Suppressor macrophage treated with lipopolysaccharide for 1 hour (primary cell): ENCODE results near the gene ATP4B.
A peak's percentile ranks its signal among the peaks of the same experiment; 100 is the strongest.

Experiments
- DNase-seq, 3 donors: peaks; one replicate each; pipeline ENCODE4 v3.0.0-alpha.2; 2020 to 2022

Gene ATP4B

DNA sequence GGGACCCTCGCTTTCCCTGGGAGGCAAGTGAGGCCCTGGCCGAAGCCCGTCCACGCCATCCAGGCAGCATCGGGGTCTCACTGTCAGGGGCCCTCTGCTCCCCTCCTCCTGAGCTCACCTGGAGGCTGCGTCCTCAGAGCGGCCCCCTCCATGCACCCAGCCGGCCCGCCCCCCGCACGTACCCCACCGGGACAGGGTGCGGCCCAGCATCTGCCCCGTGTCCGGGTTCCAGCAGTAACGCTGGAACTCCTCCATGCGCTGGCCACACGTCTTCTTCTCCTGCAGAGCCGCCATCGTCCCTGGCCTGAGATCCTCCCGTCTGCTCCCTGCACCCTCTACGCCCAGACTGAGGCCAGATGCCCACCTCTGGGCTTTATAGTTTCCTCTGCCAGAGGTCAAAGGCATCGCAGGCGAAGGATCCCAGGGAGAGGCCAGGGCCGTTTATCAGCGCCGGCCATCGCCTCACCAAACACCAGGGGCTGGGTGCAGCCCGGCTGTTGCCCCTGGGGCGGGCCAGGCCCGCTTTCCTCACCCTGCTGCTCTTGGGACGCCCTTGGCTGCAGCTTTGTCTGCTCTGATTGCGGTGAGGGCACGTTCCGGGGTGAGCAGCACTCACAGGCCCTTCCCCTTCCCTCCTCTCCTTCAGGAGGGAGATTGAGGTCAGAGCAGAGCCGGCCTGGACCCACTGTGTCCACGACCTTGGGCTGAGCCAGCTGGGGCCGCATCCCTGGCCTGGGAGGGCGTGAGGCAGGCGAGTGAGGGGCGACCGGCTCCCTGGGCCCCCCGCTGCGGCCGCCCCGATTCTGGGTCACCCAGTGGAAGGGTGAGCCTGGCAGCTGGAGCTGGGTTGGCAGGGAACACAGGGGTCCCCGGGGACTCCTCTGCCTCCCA, at the start of gene ATP4B:
TSS of gene ATP4B (minus strand) at position 348 of the 891 bp plus-strand sequence. CDS start at position 294, 54 bp downstream.
- DNase-seq: no peak

DNA sequence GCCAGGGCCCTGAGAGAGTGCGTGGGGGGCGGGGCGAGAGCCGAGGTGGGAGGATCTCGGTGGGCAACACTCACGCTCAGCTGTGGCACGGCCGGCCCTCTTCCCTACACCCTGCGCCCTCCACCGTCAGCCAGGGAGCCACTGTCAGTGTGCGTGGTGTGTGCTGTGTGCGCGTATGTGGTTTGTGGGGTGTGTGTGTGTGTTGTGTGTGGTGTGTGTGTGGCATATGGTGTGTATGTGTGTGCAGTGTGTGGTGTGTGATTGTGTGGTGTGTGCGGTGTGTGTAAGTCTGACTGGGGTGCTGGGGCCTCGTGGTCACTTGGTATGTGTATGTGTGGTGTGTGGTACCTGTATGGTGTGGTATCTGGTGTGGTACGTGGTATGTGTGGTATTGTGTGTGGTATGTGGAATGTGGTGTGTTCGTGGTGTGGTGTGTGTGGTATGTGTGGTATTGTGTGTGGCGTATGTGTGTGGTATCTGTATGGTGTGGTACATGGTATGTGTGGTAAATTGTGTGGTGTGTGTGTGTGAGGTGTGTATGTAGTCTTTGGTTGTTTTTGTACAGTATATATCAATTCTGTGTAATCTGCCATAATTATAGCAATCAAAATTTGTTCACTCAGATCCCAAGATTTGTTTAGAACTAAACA, 14.1 kb upstream of the ATP4B start:
- no peak for DNase-seq

GRCh38 chr13:113671066-113672001, 13.3 kb upstream of the ATP4B start:
- no peak for DNase-seq

- no peak for DNase-seq
Observed at GRCh38 chr13:113670541-113670940, 12.5 kb upstream of the ATP4B start.

- DNase-seq: no peak
Observed at GRCh38 chr13:113669755-113670341, 11.8 kb upstream of the ATP4B start.

DNA sequence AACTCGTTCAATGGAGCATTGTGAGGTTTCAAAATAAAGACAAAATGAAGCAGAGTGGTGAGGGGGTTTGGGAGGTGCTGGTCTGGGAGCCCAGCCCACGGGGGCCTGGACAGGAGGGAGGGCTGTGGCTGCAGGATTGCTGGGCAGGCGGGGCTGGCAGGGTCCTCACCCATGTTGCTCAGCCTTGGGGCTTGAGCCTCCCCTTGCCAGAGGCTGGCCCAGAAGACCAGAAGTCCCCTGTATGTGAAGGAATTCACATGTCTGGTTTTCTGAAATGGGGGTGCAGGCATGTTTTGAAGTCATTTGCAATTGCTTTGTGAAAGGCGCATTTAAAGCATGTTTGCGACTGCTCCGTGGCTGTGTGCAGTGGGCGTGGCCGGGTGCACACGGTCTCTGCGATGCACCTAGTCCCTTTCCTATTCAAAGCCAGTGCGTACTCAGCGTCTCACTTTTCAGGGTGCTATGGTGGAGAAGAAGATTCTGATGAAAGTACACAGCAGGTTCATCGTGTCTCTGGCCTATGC, 11.3 kb upstream of the ATP4B start:
- DNase-seq: no peak

- no peak for DNase-seq
Observed at GRCh38 chr13:113668491-113668971, 10.5 kb upstream of the ATP4B start.

DNA sequence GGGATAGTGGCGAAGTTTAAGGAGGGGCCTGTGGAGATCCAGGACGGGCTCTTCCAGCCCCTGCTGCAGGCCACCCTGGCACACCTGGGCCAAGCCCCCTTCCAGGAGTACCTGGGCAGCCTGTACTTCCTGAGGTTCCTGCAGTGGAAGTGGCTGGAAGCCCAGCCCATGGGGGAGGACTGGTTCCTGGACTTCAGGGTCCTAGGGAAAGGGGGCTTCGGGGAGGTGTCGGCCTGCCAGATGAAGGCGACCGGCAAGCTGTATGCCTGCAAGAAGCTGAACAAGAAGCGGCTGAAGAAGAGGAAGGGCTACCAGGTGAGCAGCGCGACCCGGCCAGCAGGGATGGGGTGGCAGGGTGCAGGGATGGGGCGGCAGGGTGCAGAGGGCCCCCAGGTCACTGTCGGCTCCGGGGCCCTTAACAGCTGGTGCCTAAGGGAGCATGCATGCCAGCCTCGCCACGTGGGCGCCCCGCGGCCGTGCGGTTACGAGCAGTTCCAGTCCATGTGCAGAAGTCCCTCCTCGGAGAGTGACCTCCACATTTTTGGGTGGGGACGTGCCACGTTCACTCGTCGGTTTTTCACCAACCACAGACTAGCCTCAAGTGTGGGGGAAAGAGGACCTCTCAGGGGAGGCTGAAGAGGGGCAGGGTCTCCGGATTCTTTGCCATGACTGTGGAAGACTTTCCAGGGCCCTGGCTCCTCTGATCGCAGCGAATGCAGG, 9.9 kb upstream of the ATP4B start:
- no peak for DNase-seq

GRCh38 chr13:113666951-113667701, 9.1 kb upstream of the ATP4B start, which contains the start of gene GRK1:
TSS of gene GRK1 (plus strand) at chr13:113667219. CDS start at chr13:113667387, 168 bp downstream.
- DNase-seq: no peak

DNA sequence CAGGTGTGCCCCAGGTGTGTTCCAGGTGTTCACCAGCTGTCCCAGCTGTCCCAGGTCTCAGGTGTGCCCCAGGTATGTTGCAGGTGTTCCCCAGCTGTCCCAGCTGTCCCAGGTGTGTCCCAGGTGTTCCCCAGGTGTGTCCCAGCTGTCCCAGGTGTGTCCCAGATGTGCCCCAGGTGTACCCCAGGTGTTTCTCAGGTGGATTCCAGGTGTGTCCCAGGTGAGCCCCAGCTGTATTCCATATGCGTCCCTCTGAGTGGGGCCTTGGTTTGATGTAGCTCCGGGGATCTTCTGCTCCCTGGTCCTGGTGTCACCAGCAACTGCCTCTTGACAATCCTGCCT, 8.3 kb upstream of the ATP4B start:
- no peak for DNase-seq

DNA sequence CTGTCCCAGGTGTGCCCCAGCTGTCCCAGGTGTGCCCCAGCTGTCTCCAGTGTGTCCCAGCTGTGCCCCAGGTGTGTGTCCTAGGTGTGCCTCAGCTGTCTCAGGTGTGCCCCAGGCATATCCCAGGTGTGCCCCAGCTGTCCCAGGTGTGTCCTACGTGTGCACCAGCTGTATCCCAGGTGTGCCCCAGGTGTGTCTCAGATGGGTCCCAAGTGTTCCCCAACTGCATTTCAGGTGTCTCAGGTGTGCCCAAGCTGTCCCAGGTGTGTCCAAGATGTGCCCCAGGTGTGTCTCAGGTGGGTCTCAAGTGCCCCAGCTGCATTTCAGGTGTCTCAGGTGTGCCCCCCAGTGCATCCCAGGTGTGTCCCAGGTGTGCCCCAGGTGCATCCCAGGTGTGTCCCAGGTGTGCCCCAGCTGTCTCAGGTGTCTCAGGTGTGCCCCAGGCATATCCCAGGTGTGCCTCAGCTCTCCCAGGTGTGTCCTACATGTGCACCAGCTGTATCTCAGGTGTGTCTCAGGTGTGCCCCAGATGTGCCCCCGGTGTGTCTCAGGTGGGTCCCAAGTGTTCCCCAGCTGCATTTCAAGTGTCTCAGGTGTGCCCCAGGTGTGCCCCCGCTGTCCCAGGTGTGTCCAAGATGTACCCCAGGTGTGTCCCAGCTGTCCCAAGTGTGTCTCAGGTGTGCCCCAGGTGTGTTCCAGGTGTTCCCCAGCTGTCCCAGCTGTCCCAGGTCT, 7.8 kb upstream of the ATP4B start:
- peak in 1 of 3 donors; percentile 23 for DNase-seq

GRCh38 chr13:113664751-113665596, 7.0 kb upstream of the ATP4B start:
- no peak for DNase-seq

DNA sequence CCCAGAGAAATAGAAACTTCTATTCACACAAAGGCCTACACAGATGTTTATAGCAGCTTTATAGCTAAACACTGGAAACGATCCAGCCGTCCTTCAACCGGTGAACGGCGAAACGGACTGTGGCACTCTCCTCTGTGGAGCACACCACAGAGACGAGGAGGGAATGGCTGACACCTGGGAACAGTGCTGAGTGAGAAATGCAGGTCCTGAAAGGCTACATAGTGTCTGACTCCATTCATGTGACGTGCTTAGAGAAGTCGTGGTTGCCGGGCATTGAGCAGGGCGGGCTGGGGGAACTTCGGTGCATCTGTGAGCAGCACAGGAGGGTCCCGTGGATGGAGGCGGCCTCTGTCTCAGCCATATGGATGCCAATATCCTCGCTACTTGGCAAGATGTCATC, 5.9 kb upstream of the ATP4B start:
- DNase-seq: no peak

DNA sequence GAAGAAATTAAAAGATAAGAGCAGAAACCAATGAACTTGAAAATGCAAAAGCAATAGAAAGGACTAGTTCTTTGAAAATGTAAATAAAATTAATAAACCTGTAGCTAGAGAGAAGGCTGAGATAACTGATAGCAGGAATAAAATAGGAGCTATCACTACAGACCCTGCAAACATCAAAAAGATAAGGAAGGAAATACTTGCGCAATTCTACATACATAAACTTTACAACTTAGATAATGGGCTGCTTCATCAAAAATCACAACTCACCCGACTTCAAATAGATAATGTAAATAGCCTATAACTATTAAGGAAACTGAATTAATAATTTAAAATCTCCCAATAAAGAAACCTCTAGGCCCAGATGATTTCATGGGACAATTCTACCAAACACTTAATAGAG, 3.5 kb upstream of the ATP4B start:
- DNase-seq: no peak

DNA sequence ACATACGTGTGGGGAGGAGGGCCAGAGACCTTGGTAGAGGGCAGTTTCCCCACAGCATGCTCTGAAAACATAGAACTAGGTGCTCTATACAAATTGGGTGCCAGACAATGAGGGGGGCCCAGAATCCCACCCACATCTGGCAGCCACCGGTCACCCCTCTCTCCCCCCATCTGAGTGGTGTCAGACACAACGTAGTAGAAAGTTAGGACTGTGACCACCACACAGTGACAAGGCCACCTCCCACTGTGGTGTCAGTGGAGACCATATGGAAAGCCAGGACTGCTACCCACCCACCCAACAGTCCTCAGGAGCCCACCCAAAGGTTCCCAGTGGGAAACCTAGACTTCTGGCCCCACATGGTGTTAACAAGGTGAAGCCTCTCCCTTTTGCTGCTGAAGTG, 2.1 kb upstream of the ATP4B start:
- DNase-seq: no peak

DNA sequence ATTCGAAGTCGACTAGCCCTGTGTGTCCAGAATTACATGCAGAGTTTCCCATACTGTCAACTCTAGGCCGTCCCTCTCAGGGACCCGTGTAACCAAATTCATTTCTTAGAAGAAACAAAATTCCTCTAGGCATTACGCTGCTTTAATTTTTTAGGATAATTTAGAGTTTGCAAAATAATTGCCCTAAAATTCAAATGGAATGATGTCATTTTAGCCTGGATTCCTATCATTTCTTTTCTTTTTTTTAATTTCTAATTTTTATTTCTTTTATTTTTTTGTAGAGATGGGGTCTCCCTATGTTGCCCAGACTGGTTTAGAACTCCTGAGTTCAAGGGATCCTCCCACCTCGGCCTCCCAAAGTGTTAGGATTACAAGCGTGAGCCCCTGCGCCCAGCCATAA, 1.3 kb upstream of the ATP4B start:
- DNase-seq: no peak

DNA sequence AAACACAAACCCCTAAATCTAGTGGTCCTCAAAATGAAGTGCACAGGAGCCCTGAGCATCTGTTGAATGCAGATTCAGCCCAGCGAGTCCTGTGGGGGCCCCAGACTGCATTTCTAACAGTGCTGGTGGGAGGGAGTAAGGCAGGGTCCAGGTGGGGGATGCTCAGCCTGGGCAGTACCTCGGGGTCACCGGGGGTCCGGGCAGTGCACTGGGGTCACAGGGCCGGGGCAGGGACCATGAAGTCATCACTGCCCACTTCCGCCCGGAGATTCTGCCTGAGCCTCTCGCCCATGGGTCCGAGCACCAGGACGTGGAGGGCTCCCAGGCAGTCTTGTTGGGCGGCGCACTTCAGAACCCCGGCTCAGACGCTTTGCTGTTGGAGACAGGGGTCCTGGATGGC, 838 bp upstream of the ATP4B start:
- DNase-seq: no peak

GRCh38 chr13:113656831-113657671, 947 bp downstream of the ATP4B start:
- DNase-seq: no peak
